ENCODE measurements around the gene SLC16A9.

The SLC16A9 gene

GRCh38 chr10:59718257-59718656 lies 8.6 kb upstream of the SLC16A9 start:
- no peak for DNase-seq

GRCh38 chr10:59713196-59713821 lies 3.7 kb upstream of the SLC16A9 start:
- DNase-seq: no peak

GRCh38 chr10:59711871-59712494 lies 2.3 kb upstream of the SLC16A9 start:
- no peak for DNase-seq

- no peak for DNase-seq
Observed at GRCh38 chr10:59708816-59709394, 745 bp downstream of the SLC16A9 start.

GRCh38 chr10:59706851-59707797 lies 2.5 kb downstream of the SLC16A9 start:
- no peak for DNase-seq

GRCh38 chr10:59705931-59706330 lies 3.7 kb downstream of the SLC16A9 start:
- no peak for DNase-seq

- no peak for DNase-seq
Observed at GRCh38 chr10:59704630-59705029, 5.0 kb downstream of the SLC16A9 start.

GRCh38 chr10:59702347-59702746 lies 7.3 kb downstream of the SLC16A9 start:
- no peak for DNase-seq

GRCh38 chr10:59700709-59701108 lies 8.9 kb downstream of the SLC16A9 start:
- DNase-seq: no peak

- no peak for DNase-seq
Observed at GRCh38 chr10:59698326-59698725, 11.3 kb downstream of the SLC16A9 start.

- DNase-seq: no peak
Observed at GRCh38 chr10:59695637-59696036, 14.0 kb downstream of the SLC16A9 start.

GRCh38 chr10:59694936-59695335 lies 14.7 kb downstream of the SLC16A9 start:
- DNase-seq: no peak

- no peak for DNase-seq
Observed at GRCh38 chr10:59692113-59692512, 17.5 kb downstream of the SLC16A9 start.

- DNase-seq: no peak
Observed at GRCh38 chr10:59688921-59689351, 20.7 kb downstream of the SLC16A9 start.

GRCh38 chr10:59687657-59688056 lies 22.0 kb downstream of the SLC16A9 start:
- DNase-seq: no peak

GRCh38 chr10:59684006-59684405 lies 25.6 kb downstream of the SLC16A9 start:
- no peak for DNase-seq

- DNase-seq: no peak
Observed at GRCh38 chr10:59682986-59683937, 26.4 kb downstream of the SLC16A9 start.

GRCh38 chr10:59680199-59680598 lies 29.5 kb downstream of the SLC16A9 start:
- DNase-seq: no peak

GRCh38 chr10:59678884-59679301 lies 30.8 kb downstream of the SLC16A9 start:
- no peak for DNase-seq

GRCh38 chr10:59677253-59677831 lies 32.3 kb downstream of the SLC16A9 start:
- DNase-seq: no peak

- no peak for DNase-seq
Observed at GRCh38 chr10:59675812-59676211, 33.8 kb downstream of the SLC16A9 start.
